ENCODE measurements around the gene OTOP2. TPM values are rescaled to one million over a fixed set of nuclear protein-coding genes. Genes with fewer than 3 reads are reported as not detected.

The OTOP2 gene
- polyA plus RNA-seq, 3 donors = 0.05 TPM; not detected in 2

GRCh38 chr17:74890554-74890953 lies 33.5 kb upstream of the OTOP2 start:
- H3K36me3 Mint-ChIP-seq = peaks cover 0 to 3% of the 10 kb centered on the region in 2 donors
- intact Hi-C loops (cut with micrococcal nuclease) = no loop called here

GRCh38 chr17:74892013-74892841 lies 31.8 kb upstream of the OTOP2 start:
- no peak overlapping the region for H3K4me2 ChIP-seq (replicated peaks; ENCODE audit: extremely low read depth, low read length, poor library complexity, severe bottlenecking)
- no peak overlapping the region for H3K27ac ChIP-seq (ENCODE audit: low read depth in 1 of 2, low read length in 2 of 2)
- no peak overlapping the region for H3K9ac ChIP-seq (ENCODE audit: insufficient read depth, low read length, poor library complexity, severe bottlenecking)
- intact Hi-C loops (cut with micrococcal nuclease) = no loop called here
- H3K27me3 ChIP-seq (ENCODE audit: control insufficient read depth in 2 of 2, insufficient read depth in 2 of 2, low read length in 2 of 2) = peaks cover 26 to 53% of the 10 kb centered on the region in 2 donors
- H3K36me3 ChIP-seq (replicated peaks in 1 of 2; ENCODE audit: control insufficient read depth in 1 of 2, insufficient read depth in 2 of 2, low read length in 2 of 2) = no peaks in the 10 kb centered on the region
- no peak overlapping the region for H2AFZ ChIP-seq (ENCODE audit: insufficient read depth, low read depth, low read length, poor library complexity, severe bottlenecking)
- Mint-ChIP-seq H3K4me3 (peak overlapping the region in 1 of 2 donors; percentile 63), H3K9me3 (peaks cover 0 to 10% (median 5%) of the 10 kb centered on the region in 7 donors), H3K36me3 (peaks cover 0 to 3% of the 10 kb centered on the region in 2 donors), H3K4me1 (peaks cover 5% of the 10 kb centered on the region), H3K27me3 (ENCODE audit: low read depth in 3 of 3) (peaks cover 61 to 68% (median 66%) of the 10 kb centered on the region in 3 donors), H3K27ac (no peak overlapping the region)
- H3K79me2 ChIP-seq (ENCODE audit: insufficient read depth, low read length) = no peaks in the 10 kb centered on the region
- TF ChIP-seq CTCF (IDR thresholded peaks at IDR 0.05) = no peak
- peaks cover 0 to 18% of the 10 kb centered on the region in 2 donors for H3K9me3 ChIP-seq (replicated peaks in 1 of 2; ENCODE audit: control insufficient read depth in 1 of 2, insufficient read depth in 1 of 2, low read length in 2 of 2)
- H3K4me1 ChIP-seq (ENCODE audit: control insufficient read depth in 1 of 2, insufficient read depth in 2 of 2, low read length in 2 of 2) = peaks cover 0 to 12% of the 10 kb centered on the region in 2 donors
- no peak for DNase-seq
- 69% methylated on average over 17 of the region's 20 CpGs for WGBS (ENCODE audit: insufficient coverage)
- H3K4me3 ChIP-seq (replicated peaks in 1 of 3; ENCODE audit: low read depth in 2 of 3, low read length in 3 of 3) = no peak overlapping the region
- no peaks in the 10 kb centered on the region for H4K20me1 ChIP-seq (ENCODE audit: insufficient read depth, low read length)

More at GRCh38 chr17:74890554-74890953, 33.5 kb upstream of the OTOP2 start:
- DNase-seq = no peak
- Mint-ChIP-seq H3K4me1 (peaks cover 5% of the 10 kb centered on the region), H3K4me3 (no peak overlapping the region), H3K27me3 (ENCODE audit: low read depth in 3 of 3) (peaks cover 50 to 58% (median 57%) of the 10 kb centered on the region in 3 donors), H3K9me3 (peaks cover 0 to 10% (median 5%) of the 10 kb centered on the region in 7 donors), H3K27ac (no peak overlapping the region)
- no peaks in the 10 kb centered on the region for H4K20me1 ChIP-seq (ENCODE audit: insufficient read depth, low read length)
- no peak overlapping the region for H3K9ac ChIP-seq (ENCODE audit: insufficient read depth, low read length, poor library complexity, severe bottlenecking)
- H2AFZ ChIP-seq (ENCODE audit: insufficient read depth, low read depth, low read length, poor library complexity, severe bottlenecking) = no peak overlapping the region
- peaks cover 0 to 12% of the 10 kb centered on the region in 2 donors for H3K4me1 ChIP-seq (ENCODE audit: control insufficient read depth in 1 of 2, insufficient read depth in 2 of 2, low read length in 2 of 2)
- 93% methylated on average over 6 of the region's 7 CpGs for WGBS (ENCODE audit: insufficient coverage)
- no peak overlapping the region for H3K4me2 ChIP-seq (replicated peaks; ENCODE audit: extremely low read depth, low read length, poor library complexity, severe bottlenecking)
- peaks cover 26 to 41% of the 10 kb centered on the region in 2 donors for H3K27me3 ChIP-seq (ENCODE audit: control insufficient read depth in 2 of 2, insufficient read depth in 2 of 2, low read length in 2 of 2)
- H3K9me3 ChIP-seq (replicated peaks in 1 of 2; ENCODE audit: control insufficient read depth in 1 of 2, insufficient read depth in 1 of 2, low read length in 2 of 2) = peaks cover 0 to 18% of the 10 kb centered on the region in 2 donors
- TF ChIP-seq CTCF (IDR thresholded peaks at IDR 0.05) = no peak
- H3K27ac ChIP-seq (ENCODE audit: low read depth in 1 of 2, low read length in 2 of 2) = no peak overlapping the region
- H3K36me3 ChIP-seq (replicated peaks in 1 of 2; ENCODE audit: control insufficient read depth in 1 of 2, insufficient read depth in 2 of 2, low read length in 2 of 2) = no peaks in the 10 kb centered on the region
- H3K4me3 ChIP-seq (replicated peaks in 1 of 3; ENCODE audit: low read depth in 2 of 3, low read length in 3 of 3) = no peak overlapping the region
- H3K79me2 ChIP-seq (ENCODE audit: insufficient read depth, low read length) = no peaks in the 10 kb centered on the region
